GM21447 (cell line): ENCODE results near the gene CREB3L1.
"Not testable (repeated sequence)": the region's sequence is repeated elsewhere in the genome, so short reads cannot be mapped to it uniquely, and the experiment has no call there.

Source experiments
- ATAC-seq: cut with Tn5 transposase; IDR thresholded peaks from one replicate; pipeline ENCODE4 v1.9.1; 2021; ENCODE audit not compliant: unreplicated experiment

Gene CREB3L1

DNA sequence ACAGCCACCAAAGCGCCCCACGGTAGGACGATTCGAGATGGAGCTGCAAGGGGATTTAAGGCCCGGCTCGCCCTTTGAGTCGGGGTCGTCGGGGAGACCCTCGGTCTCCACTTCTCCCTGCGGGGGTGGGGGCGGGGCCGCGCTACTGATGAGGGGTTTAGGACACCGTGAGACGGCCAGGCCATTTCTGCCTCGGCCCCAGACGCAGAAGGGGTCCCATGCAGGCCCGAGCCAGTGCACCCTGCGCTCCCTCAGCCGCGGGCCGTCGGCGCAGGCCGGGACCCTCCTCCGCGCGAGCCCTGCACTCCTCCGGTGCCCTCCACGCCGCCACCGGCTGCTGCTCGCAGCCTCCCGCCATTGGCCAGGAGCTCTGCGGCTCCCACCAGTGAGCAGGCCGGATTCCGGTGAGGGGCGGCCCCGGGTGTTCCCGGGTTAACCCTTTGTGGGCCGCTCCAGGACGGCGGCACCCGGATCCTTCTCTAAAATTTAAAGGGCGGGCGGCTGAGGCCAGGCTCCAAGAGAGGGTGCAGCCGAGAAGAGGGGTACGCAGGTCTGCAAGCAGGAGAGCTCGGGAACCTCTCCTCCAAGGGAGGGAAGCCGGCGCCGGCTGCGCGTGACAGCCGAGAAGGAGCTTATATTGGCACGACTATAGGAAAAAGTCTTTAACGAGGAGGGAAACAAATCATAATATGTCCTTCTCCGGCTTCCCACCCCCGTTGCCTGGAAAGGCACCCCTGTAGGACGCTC, 18.0 kb downstream of the CREB3L1 start:
- ATAC-seq, result peak; percentile 69

DNA sequence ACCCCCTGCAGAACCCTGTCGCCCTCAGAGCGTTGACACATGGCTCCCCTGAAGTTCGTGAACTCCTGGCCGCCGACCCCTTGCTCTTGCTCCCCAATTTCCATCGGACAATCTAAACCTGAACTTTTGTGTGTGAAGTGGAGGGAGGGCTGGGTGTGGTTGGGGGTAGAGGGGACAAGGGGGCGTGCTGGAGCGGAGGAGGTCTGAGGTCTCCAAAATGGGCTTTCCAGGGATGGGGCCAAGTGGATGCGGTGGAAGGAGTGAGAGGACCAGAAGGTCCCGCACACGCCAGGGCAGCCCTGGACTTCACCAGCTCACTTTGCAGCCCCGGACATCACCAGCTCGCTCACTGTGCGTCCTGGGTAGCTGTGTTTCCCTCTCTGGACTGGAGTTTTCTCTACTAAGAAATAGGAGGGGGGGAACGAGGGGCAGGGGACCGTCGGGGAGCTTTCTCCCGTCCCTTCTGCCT, 18.6 kb downstream of the CREB3L1 start:
- no peak for ATAC-seq

DNA sequence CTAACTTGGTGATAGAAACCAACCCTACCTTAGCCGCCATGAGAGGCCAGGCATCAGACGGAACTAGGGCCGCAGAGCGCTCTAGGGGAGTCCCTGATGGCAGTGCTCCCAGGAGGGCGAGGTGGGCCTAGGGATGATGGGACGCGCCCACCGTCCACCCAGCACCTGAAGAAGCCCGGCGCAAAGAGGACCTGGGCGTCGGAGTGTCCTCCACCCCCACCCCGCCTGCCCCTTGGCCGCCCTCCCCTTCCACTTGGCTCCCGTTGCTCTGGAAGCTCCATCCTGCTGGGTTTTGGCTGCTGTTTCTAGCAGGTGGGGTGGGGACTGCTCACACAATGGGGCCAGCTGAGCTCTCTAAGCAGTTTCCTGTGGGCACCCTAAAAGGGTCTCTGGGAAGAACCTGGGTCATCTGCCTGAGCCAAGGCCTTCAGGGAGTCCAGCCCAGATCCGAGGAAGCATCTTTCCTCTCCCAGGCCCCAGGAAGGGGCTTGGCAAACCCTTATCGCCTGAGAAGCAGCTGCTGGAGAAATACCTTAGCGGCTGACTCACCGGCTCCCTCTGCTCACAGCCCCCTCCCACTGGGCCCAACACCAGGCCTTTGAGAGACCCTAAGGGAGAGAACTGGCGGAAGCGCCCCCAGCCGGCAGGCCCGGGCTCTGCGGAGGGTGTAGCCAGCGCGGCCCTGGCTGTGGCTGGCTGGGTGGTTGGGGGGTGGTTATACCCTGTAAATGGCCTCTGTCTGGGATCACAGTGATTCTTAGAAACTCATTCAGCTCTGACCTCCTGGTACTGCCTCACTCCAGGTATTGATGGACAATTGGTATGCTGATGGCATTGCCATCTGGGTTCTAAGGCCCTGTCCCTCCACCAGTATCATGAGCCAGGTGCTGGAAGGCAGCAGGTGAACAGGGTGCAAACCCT, 19.3 kb downstream of the CREB3L1 start:
- ATAC-seq, result no peak

DNA sequence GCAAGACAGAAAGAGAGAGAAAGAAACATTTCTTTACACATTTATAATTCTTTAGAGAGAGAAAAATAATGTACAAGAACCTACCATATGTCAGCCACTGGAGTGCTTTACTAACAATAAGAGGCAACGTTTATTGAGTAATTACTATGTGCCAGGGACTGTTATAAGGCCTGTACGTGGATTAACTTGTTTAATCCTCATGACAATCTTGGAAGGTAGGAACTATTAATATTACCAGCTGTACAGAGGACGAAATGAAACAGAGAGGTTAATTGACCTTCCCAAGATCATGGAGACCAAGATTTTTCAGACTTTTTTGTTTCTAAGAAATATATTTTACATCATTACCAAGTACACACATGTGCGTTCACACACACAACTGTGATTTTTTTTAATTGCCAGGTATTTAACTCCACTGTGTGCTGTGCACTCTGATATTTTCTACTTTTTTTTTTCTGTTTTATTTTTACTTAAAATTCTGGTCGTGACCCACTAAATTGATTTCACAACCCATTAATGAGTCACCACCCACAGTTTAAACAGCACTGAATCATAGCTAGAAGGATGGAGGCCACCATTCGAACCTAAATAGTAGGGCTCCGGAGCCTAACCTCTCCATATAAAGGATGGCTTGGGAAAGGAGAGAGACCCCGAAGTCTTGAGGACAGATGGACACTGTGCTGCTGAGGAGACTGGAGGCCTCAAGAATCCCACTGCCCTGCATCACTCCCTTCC, 21.4 kb downstream of the CREB3L1 start:
- no peak for ATAC-seq

DNA sequence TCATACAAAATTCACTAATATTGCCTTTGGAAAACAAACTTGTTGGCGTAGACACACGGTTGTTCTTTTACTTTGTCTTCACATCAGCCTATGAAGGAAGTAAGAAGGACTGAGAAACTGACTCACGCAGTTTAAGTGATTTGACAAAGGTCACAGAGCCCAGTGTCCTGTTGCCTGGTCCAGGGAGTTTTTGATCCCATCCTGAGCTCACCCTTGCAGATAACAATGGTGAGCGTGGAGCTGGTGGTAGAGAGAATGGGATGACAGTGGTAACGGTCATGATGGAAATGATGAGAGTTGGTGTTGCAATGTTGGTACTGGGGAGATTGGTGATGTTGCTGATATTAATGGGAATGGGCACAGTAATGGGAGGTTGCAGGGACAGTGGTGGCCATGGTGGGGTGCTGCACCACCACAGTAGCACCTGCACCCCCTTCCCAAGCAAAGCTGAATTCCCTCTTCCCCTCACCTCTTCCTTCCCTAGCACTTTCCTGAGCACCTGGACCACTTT, 22.0 kb downstream of the CREB3L1 start:
- no peak for ATAC-seq

DNA sequence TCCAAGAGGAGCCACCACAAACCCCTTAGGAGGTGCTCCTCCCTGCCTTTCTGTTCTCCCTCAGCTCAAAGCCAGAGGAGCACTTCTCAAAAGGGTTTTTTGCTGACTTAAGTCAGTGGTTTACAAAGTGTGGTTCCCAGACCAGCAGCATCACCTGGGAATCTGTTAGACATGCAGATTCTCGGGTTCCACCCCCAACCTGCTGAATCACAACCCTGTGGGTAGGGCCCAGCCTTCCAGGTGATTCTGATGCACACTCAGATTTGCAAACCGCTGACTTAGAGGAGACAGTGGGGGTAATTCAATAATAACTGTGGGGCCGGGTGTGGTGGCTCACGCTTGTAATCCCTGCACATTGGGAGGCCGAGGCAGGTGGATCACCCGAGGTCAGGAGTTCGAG, 22.8 kb downstream of the CREB3L1 start:
- no peak for ATAC-seq

DNA sequence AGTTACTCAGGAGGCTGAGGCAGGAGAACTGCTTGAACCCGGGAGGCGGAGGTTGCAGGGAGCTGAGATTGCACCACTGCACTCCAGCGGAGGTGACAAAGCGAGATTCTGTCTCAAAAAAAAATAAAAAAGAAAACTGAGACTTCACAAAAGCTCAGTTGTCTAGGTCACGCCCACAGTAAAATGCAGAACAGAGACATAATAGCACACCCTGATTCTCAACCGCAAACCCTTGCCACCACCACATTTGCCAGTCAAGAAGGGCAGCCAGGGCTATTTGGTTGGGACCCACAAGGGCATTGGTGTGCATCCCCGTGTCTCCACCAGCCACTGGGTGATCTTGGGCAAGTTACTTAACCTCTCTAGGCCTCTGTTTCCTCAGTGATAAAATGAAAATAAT, 25.4 kb downstream of the CREB3L1 start:
- ATAC-seq, result peak; percentile 88

DNA sequence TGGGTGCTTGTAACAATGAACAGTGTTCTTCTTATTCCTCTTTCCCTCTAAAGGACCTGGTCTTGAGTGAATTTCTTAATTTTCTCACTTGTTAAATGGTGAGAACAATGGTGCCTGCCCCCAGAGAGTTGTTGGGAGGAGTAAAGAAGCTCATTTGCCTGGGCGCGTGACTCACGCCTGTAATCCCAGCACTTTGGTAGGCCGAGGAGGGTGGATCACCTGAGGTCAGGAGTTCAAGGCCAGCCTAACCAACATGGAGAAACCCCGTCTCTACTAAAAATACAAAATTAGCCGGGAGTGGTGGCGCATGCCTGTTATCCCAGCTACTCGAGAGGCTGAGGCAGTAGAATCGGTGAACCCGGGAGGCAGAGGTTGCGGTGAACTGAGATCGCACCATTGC, 26.6 kb downstream of the CREB3L1 start:
- not testable (repeated sequence) for ATAC-seq

DNA sequence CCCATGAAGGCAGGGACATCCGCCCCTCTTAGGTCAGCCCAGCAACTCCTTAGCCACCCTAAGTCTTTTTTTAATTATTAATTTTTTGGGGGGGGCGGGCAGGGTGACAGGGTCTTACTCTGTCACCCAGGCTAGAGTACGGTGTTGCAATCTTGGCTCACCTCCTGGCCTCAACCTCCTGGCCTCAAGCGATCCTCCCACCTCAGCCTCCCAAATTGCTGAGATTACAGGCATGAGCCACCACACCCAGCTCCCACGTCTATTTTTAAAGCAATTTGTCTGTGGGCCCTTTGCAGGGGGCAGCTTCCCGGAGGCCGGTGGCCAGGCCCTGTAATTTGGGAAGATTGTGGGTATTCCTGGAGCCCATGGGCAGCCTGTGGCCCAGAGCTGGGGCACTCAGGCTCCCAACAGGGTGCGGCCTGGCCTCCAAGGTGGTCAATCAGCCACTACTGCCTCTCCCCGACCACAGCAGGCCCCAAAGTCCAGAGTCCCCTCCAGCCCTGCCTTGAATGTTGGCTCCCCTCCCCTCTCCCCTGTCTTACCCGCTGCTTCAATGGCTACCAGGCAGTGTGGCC, 27.2 kb downstream of the CREB3L1 start:
- no peak for ATAC-seq

DNA sequence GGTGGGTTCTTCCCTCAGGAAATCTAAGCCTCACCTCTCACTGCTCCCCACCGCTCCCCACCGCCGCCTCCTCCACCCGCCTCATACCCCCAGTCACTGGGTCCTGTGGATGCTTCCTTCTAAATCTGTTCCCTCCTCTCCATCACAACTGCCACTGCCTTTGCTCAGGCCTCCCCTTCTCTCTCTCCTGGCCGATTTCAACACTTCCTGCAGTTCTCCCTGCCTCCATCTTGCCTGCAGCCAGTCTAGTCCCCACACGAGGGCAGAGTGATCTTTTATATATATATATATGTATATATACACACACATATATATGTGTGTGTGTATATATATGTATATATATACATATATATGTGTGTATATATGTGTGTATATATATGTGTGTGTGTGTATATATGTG, 27.8 kb downstream of the CREB3L1 start:
- no peak for ATAC-seq

DNA sequence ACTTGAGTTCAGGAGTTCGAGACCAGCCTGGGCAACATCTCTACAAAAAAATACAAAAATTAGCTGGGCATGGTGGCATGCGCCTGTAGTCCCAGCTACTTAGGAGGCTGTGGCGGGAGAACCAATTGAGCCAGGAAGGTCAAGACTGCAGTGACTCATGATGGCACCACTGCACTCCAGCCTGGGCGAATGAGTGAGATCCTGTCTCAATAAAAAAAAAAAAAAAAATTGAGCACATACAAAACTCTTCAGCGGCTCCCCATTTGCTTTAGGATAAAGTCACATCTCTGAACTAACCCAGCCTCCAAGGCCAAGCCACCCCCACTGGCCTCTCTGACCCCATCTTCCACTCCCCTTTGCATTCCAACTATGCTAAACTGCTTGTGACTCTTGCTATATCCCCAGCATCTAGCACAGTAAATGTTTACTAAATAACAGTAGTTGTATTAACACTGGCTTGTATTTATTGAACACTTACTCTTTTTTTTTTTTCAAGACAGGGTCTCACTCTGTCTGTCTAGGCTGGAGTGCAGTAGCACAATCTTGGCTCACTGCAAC, 28.9 kb downstream of the CREB3L1 start:
- ATAC-seq, result no peak

DNA sequence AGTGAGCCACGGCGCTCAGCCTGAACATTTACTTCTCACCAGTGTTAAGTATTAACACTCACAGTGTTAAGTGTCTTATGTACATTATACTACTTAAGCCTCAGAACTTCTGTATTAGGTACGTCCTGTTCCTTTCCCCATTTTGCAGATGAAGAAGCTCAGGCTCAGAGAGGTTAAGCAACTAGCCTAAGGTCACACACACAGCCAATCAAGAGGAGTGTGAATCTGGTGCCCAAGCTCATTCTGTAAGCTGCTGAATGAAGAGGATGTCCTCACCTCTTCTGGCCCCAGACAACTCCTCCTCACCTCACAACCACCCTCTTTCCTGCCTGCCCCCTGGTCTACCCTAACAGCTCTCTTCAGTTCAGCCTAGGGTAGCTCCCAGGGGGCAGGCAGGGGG, 29.9 kb downstream of the CREB3L1 start:
- no peak for ATAC-seq

DNA sequence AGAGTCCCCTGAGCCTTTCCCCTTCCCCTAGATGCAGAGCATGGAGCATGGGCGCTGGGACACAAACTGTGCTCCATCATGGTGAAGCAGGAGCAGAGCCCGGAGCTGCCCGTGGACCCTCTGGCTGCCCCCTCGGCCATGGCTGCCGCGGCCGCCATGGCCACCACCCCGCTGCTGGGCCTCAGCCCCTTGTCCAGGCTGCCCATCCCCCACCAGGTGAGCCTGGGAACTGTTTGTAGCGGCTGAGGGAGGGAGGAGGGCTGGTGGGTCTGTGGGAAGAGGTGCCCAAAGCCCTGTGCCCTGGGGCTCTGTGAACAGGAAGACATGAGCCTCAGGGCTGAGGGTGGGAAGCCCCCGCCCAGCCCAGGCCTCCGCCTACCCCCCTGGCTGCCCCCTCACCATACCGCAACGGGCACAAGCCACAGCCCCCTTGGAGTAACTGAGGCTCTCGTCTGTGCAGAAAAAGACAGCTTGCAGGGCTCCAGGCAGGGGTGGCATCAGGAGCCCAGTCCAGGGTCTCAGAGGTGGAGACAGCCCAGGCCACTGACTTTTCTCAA, 30.4 kb downstream of the CREB3L1 start:
- ATAC-seq, result no peak

DNA sequence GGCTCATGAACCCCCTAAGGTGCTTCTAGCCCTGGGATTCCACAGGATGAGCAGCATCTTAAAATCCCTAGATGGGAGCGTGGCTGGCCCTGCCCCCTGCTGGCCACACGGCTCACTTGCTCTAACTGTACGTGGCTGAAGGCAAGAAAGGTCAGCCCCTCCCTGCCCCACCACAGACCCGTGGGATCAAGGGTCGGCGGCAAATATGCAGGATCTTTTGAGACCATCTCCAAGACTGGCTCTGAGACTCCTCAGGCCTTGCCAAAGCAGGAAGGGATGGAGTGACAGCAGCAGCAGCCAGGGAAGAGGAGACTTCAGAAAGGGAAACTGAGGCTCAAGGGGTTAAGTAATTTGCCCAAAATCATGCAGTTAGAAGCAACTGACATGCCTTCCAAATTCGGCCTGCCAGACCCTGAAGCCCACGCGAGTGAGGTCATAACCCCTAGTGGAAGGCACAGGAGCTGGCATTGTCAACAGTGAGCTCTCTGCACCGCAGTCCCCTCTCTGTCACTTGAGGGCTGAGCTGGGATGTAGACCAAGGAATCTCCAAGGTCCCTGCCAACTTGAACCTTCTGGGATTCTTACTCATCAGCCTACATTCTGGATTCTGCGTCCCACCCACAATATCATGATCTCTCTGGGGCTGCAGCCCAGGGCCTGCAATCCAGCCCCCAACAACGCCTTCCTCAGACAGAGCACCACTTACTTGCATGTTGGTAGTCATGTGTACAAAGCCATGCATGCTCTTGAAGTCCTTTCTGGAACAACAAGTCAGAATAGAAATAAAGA, 31.4 kb downstream of the CREB3L1 start:
- ATAC-seq, result peak; percentile 53

DNA sequence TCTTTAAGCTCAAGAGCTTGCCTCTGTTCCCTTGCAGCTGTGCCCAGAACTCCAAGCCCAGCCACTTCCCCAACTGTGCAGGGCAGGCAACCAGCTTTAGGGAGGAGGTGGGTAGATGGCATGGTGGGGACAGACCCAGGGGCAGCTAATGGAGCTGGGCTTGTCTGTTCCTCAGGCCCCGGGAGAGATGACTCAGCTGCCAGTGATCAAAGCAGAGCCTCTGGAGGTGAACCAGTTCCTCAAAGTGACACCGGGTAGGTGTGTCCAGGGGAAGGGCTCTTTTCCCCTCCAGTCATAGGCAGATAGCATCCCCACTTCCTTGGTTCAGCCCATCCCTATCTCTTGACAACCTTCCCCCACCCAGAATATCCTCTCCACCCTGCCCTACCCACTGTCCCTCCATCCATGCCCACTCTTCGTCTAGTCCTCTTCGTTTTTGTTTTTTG, 32.4 kb downstream of the CREB3L1 start:
- peak; percentile 59 for ATAC-seq

DNA sequence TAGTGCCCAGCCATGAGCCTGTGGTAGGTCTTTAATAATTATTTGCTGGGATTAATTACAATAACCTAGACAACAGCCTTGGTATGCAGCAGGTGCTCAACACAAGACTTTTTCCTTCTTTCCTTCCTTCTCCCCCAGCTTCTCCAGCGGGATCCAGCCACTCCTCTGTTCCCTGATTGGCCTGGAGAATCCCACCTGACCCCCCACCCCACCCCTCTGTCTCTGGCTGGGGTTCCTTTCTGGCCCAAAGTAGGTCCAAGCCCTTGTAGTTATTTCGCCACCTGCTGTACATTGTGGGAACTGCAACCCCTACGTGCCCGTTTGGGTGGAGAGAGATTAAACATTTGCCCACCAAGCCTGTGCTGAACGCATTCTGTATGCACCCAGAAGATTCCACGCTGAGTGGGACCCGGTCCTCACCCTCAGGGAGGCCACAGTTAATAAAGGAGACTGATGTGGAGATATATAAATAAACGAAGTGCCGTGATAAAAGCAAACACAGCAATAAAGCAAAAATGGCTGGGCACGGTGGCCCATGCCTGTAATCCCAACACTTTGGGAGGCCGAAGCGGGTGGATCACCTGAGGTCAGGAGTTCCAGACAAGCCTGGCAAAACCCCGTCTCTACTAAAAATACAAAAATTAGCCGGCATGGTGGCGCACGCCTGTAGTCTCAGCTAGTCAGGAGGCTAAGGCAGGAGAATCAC, 37.7 kb downstream of the CREB3L1 start:
- no peak for ATAC-seq

DNA sequence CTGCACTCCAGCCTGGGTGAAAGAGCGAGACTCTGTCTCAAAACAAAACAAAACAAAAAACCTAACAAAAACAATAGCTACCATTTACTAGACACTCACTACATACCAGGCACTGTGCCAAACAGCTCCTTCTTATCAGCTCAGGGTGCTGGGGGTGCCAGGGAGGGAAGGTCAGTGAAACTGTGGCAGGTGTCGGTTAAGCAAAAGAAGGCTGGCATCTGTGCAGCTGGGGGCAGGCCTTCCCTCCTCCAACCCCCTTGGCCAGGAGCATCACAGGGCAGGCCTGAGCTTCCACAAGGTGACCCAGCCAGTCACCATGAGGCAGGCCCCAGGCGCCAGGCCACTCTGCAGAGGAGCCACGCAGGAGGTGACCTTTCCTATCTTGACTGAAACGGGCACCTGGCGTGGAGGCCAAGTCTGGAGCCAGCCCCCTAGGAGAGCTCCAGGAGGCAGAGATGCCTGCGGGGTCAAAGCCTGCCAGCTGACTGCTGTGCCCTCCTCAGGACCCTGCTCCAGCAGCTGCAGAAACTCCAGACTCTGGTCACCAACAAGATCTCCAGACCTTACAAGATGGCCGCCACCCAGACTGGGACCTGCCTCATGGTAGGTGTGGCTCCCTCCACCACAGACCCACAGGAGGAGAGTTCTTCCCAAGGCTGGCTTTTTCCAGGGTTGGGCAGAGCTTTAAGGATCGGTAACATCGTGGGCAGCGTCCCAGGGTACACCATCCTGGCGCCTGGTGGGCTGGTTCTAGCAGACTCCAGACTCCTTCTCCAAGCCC, 38.5 kb downstream of the CREB3L1 start:
- ATAC-seq, result no peak

DNA sequence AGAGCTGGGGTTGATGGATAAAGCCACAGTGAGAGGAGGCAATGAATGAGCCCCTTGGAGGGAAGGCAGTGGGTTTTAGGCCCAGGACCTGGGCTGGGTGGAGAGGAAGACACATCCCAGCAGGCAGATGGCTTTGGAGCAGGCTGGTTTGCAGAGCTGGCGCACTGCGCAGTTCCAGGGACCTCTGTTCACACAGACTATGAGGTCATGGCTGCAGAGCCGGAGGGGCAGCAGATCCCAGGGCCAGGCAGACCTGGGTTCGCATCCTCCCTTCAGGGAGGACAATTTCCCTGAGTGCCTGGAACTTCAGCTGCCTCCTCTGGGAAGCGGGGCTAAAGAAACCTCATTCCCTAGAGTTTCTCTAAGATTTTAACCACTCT, 41.6 kb downstream of the CREB3L1 start:
- ATAC-seq, result no peak
